ENCODE measurements around the gene ZDHHC9. TPM values are rescaled to one million over a fixed set of nuclear protein-coding genes. Genes with fewer than 3 reads are reported as not detected.

The ZDHHC9 gene
- total RNA-seq, 4 donors from 2014 or later = 32.5 to 60.1 (median 41.6) TPM

DNA sequence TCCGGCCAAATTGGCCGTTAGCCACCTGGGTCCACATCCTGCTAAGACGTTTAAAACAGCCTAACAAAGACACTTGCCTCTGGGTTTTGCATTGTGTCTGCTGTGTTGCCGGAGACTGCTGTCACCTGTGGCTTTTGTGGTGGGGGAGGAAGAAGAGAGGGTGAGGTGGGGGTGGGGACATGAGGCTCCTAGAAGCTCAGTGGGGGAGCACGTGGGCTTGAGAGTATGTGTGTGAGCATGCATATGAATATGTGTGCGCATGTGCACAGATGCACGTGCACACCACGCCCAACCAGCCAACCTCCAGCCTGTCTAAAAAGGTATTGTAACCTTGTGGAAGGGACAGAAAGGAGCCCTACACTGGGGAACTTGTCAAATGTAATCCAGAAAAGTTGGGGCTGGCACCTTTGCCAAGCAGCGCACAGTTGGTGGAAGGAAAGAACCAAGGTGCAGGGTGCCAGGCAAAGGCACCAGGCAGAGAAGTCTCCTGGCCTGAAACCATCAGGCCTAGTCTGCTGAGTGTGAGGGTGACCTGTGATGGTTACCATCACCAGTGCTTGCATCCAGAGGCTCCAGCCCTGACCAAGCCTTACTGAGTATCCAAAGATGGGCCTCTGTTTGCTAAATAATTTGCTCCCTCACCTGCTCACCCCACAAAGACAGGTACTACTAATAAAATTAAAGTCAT, 74.1 kb downstream of the ZDHHC9 start:
- no peak for DNase-seq (ENCODE audit: low spot score in 2 of 2)
- WGBS = 69% methylated on average over 9 of the region's 9 CpGs
- no peaks in the 10 kb centered on the region for H3K4me1 ChIP-seq
- H3K27ac ChIP-seq = no peak overlapping the region
- TF ChIP-seq, protein P1, sequence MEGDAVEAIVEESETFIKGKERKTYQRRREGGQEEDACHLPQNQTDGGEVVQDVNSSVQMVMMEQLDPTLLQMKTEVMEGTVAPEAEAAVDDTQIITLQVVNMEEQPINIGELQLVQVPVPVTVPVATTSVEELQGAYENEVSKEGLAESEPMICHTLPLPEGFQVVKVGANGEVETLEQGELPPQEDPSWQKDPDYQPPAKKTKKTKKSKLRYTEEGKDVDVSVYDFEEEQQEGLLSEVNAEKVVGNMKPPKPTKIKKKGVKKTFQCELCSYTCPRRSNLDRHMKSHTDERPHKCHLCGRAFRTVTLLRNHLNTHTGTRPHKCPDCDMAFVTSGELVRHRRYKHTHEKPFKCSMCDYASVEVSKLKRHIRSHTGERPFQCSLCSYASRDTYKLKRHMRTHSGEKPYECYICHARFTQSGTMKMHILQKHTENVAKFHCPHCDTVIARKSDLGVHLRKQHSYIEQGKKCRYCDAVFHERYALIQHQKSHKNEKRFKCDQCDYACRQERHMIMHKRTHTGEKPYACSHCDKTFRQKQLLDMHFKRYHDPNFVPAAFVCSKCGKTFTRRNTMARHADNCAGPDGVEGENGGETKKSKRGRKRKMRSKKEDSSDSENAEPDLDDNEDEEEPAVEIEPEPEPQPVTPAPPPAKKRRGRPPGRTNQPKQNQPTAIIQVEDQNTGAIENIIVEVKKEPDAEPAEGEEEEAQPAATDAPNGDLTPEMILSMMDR (IDR thresholded peaks at IDR 0.05) = no peak
- no peak for TF ChIP-seq EP300 (IDR thresholded peaks at IDR 0.05)
- no peak for TF ChIP-seq POLR2A (IDR thresholded peaks at IDR 0.05)
- TF ChIP-seq POLR2AphosphoS5 (IDR thresholded peaks at IDR 0.05) = no peak
- no peaks in the 10 kb centered on the region for H3K36me3 ChIP-seq
- no peaks in the 10 kb centered on the region for H3K27me3 ChIP-seq
- H3K9me3 ChIP-seq = no peaks in the 10 kb centered on the region
- no peak overlapping the region for H3K4me3 ChIP-seq

DNA sequence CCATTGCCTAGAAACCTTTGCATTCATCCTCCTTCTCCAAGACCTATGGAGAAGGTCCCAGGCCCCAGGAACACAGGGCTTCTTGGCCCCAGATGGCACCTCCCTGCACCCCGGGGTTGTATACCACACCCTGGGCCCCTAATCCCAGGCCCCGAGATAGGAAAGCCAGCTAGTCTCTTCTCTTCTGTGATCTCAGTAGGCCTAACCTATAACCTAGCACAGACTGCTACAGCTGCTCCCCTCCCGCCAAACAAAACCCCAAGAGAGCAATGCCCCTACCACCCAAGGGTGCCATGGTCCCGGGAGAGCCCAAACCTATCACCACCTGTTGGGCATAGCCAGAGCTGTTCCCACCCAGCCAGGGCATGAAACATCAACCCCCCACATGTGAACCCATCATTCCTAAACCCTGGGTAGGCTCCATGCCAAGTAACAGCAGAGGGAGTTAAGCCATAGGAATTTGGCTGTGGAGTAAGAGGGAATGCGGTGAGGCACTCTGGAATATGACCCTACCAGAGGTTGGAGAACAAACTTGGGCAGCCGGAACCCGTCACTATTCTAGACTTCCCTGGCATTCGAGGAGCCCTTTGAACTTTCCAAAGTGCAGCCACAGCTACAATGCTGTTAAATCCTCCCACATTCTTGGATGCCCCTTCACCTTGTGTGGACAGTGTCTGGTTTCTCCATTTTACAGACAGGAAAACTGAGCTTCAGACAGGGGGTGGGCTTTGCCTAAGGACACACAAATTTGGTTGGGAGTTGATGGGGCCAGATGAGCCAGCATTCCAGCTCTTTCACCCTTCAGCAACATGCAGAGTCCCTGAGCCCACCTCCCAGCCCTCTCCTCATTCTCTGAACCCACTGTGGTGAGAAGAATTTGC, 74.9 kb downstream of the ZDHHC9 start:
- TF ChIP-seq POLR2A (IDR thresholded peaks at IDR 0.05) (no peak), POLR2AphosphoS5 (IDR thresholded peaks at IDR 0.05) (no peak), EP300 (IDR thresholded peaks at IDR 0.05) (no peak)
- TF ChIP-seq, protein P1 (IDR thresholded peaks at IDR 0.05) = no peak
- Histone ChIP-seq H3K4me1 (no peaks in the 10 kb centered on the region), H3K36me3 (no peaks in the 10 kb centered on the region), H3K27ac (no peak overlapping the region), H3K4me3 (no peak overlapping the region), H3K27me3 (no peaks in the 10 kb centered on the region), H3K9me3 (no peaks in the 10 kb centered on the region)
- DNase-seq (ENCODE audit: low spot score in 2 of 2) = no peak
- 68% methylated on average over 6 of the region's 8 CpGs for WGBS

DNA sequence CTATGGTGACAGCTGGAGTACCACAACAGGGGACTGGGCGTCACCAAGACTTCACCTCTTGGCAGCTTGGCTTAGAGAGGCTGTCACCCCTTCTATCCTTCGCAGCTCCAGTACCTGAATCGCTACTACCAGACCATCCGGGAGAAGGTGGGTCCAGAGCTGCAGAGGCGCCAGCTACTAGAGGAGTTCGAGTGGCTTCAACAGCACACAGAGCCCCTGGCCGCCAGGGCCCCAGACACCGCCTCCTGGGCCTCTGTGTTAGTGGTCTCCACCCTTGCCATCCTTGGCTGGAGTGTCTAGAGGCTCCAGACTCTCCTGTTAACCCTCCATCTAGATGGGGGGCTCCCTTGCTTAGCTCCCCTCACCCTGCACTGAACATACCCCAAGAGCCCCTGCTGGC, 75.5 kb downstream of the ZDHHC9 start:
- no peak for DNase-seq (ENCODE audit: low spot score in 2 of 2)
- Histone ChIP-seq H3K27me3 (no peaks in the 10 kb centered on the region), H3K4me1 (no peaks in the 10 kb centered on the region), H3K27ac (no peak overlapping the region), H3K4me3 (no peak overlapping the region), H3K9me3 (no peaks in the 10 kb centered on the region), H3K36me3 (no peaks in the 10 kb centered on the region)
- 94% methylated on average over 3 of the region's 8 CpGs for WGBS
- TF ChIP-seq POLR2AphosphoS5 (IDR thresholded peaks at IDR 0.05) (no peak), EP300 (IDR thresholded peaks at IDR 0.05) (no peak), POLR2A (IDR thresholded peaks at IDR 0.05) (no peak)
- TF ChIP-seq, protein P1 (IDR thresholded peaks at IDR 0.05) = no peak

DNA sequence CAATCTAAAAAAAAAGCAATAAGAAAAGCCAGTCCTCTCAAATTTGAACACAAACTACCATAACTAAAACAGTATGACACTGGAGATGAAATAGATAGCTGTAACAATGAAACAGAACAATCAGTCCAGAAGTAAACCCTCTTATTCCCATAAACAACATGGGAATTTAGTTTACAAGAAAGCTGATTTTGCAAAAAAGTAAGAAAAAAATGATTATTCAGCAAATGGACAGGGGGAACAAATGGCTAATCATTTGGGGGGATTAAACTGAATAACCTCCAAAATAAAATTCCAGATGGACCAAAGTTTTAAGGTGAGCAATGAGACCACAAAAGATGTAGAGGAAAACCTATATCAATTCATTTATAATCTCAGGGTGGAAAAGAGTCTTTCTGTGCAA, 80.0 kb downstream of the ZDHHC9 start:
- TF ChIP-seq POLR2A (IDR thresholded peaks at IDR 0.05) (no peak), POLR2AphosphoS5 (IDR thresholded peaks at IDR 0.05) (no peak), EP300 (IDR thresholded peaks at IDR 0.05) (no peak)
- TF ChIP-seq, protein P1 (IDR thresholded peaks at IDR 0.05) = no peak
- Histone ChIP-seq H3K36me3 (no peaks in the 10 kb centered on the region), H3K27ac (no peak overlapping the region), H3K4me1 (no peaks in the 10 kb centered on the region), H3K9me3 (no peaks in the 10 kb centered on the region), H3K27me3 (no peaks in the 10 kb centered on the region), H3K4me3 (no peak overlapping the region)
- DNase-seq (ENCODE audit: low spot score in 2 of 2) = no peak

DNA sequence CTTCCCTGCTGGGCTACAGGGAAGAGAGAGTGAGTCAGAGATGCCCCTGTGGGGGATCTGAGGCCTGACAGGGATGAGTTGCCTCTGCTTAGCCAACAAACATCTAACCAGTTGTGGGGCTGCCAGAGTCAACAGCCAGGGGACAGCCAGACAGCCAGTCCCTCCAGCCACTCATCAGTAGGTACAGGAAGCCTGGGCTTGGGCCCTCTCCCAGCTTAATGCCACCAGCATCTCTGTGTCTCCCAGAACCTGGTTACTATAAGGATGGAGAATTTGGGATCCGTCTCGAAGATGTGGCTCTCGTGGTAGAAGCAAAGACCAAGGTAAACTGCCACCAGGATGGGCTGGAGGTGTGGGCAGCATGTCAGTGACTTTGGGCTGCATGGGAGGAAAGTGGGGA, 81.2 kb downstream of the ZDHHC9 start:
- Histone ChIP-seq H3K27ac (no peak overlapping the region), H3K9me3 (no peaks in the 10 kb centered on the region), H3K27me3 (no peaks in the 10 kb centered on the region), H3K36me3 (no peaks in the 10 kb centered on the region), H3K4me1 (no peaks in the 10 kb centered on the region), H3K4me3 (no peak overlapping the region)
- no peak for DNase-seq (ENCODE audit: low spot score in 2 of 2)
- TF ChIP-seq, protein P1 (IDR thresholded peaks at IDR 0.05) = no peak
- no peak for TF ChIP-seq POLR2AphosphoS5 (IDR thresholded peaks at IDR 0.05)
- TF ChIP-seq POLR2A (IDR thresholded peaks at IDR 0.05) = no peak
- TF ChIP-seq EP300 (IDR thresholded peaks at IDR 0.05) = no peak
- WGBS = 94% methylated on average over 3 of the region's 3 CpGs
